HEK293T (cell line): ENCODE results near the gene SPPL2C.
A peak's percentile ranks its signal among the peaks of the same experiment; 100 is the strongest.

Source experiments
- CTCF ChIA-PET: fragments of 350-600 bp; formaldehyde crosslinking; extraction: SDS; loops from one replicate; lab custom pipeline; 2021; ENCODE audit warnings: antibody characterized with exemption, inconsistent platforms; lab: Yijun Ruan, JAX
- POLR2A ChIA-PET: fragments of 350-600 bp; formaldehyde crosslinking; extraction: SDS; loops from one replicate; lab custom pipeline; 2020; ENCODE audit warnings: antibody characterized with exemption, inconsistent platforms; lab: Yijun Ruan, JAX
- DNase-seq: peaks from one replicate; pipeline ENCODE4 v3.0.0; 2012; ENCODE audit warnings: mixed read lengths; ENCODE audit errors: extremely low spot score
- ARNT ChIP-seq: fragments of 450-650 bp; IDR thresholded peaks from 2 replicates; pipeline ENCODE4 v1.6.1; 2017; ENCODE audit warnings: mild to moderate bottlenecking
- BHLHE40 ChIP-seq: fragments of 450-650 bp; IDR thresholded peaks from 2 replicates; pipeline ENCODE4 v1.6.1; 2016; ENCODE audit warnings: mild to moderate bottlenecking, moderate library complexity, borderline replicate concordance
- CTBP1 ChIP-seq: fragments of 450-650 bp; IDR thresholded peaks from 2 replicates; pipeline ENCODE4 v1.6.1; 2016; ENCODE audit warnings: borderline replicate concordance
- ELF4 ChIP-seq: fragments of 450-650 bp; IDR thresholded peaks from 2 replicates; pipeline ENCODE4 v1.6.1; 2017; ENCODE audit warnings: antibody characterized with exemption
- FOXA1 ChIP-seq: fragments of 450-650 bp; IDR thresholded peaks from 2 replicates; pipeline ENCODE4 v1.6.1; 2016; ENCODE audit warnings: mild to moderate bottlenecking
- FOXK2 ChIP-seq: fragments of 450-650 bp; IDR thresholded peaks from 2 replicates; pipeline ENCODE4 v1.6.1; 2016; ENCODE audit warnings: mild to moderate bottlenecking
- FOXM1 ChIP-seq: fragments of 450-650 bp; IDR thresholded peaks from 2 replicates; pipeline ENCODE4 v1.6.1; 2017; ENCODE audit warnings: mild to moderate bottlenecking, borderline replicate concordance
- HDGF ChIP-seq: fragments of 450-650 bp; IDR thresholded peaks from 2 replicates; pipeline ENCODE4 v1.6.1; 2017; ENCODE audit warnings: antibody characterized with exemption, borderline replicate concordance
- L3MBTL2 ChIP-seq: fragments of 450-650 bp; conservative IDR thresholded peaks from 2 replicates; pipeline ENCODE4 v1.6.1; 2016; ENCODE audit warnings: mild to moderate bottlenecking
- LEF1 ChIP-seq: fragments of 450-650 bp; IDR thresholded peaks from 2 replicates; pipeline ENCODE4 v1.6.1; 2017; ENCODE audit warnings: mild to moderate bottlenecking, borderline replicate concordance
- NFRKB ChIP-seq: fragments of 450-650 bp; IDR thresholded peaks from 2 replicates; pipeline ENCODE4 v1.6.1; 2016; ENCODE audit warnings: mild to moderate bottlenecking, moderate library complexity
- SP1 ChIP-seq: fragments of 450-650 bp; IDR thresholded peaks from 2 replicates; pipeline ENCODE4 v1.6.1; 2017
- SUZ12 ChIP-seq: fragments of 450-650 bp; IDR thresholded peaks from 2 replicates; pipeline ENCODE4 v1.6.1; 2016; ENCODE audit warnings: mild to moderate bottlenecking
- TARDBP ChIP-seq: fragments of 450-650 bp; IDR thresholded peaks from 2 replicates; pipeline ENCODE4 v1.6.1; 2016
- ZNF384 ChIP-seq: fragments of 450-650 bp; IDR thresholded peaks from 2 replicates; pipeline ENCODE4 v1.6.1; 2016
- TF ChIP-seq, protein P1 (sequence below): fragments of 450-650 bp; IDR thresholded peaks from 2 replicates; pipeline ENCODE4 v1.6.1; 2016

Gene SPPL2C

DNA sequence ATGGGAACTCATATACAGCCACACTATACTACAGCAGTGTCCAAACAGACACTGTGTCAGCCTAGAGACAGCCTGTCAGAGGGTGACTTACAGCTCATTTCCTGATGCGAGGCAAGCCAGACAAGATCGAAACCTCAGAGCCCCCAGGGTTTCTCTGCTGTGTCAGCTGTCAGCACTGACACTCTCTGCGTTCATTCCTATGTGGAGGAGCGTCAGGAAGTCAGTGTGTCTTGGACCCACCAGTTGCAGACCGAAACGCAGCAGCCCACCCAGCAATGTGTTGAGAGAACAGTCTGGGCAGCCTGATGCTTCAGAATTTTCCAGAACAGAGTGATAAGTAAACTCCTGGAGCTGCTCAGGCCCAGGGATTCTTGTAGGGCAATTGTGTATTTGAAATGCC, 29.0 kb downstream of the SPPL2C start:
- no peak for DNase-seq
- TF ChIP-seq ARNT (no peak), L3MBTL2 (no peak), NFRKB (no peak), LEF1 (no peak), CTBP1 (no peak)
- TF ChIP-seq, protein P1, sequence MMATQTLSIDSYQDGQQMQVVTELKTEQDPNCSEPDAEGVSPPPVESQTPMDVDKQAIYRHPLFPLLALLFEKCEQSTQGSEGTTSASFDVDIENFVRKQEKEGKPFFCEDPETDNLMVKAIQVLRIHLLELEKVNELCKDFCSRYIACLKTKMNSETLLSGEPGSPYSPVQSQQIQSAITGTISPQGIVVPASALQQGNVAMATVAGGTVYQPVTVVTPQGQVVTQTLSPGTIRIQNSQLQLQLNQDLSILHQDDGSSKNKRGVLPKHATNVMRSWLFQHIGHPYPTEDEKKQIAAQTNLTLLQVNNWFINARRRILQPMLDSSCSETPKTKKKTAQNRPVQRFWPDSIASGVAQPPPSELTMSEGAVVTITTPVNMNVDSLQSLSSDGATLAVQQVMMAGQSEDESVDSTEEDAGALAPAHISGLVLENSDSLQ: peak; percentile 33; the same call in 1 of the 2 replicates
- ChIA-PET POLR2A (interaction anchor here (1.3 kb wide), 1 partner anchor 20 kb away, joined by 4 read pairs; no protein-coding TSS in a partner anchor), CTCF (no interaction called here)

DNA sequence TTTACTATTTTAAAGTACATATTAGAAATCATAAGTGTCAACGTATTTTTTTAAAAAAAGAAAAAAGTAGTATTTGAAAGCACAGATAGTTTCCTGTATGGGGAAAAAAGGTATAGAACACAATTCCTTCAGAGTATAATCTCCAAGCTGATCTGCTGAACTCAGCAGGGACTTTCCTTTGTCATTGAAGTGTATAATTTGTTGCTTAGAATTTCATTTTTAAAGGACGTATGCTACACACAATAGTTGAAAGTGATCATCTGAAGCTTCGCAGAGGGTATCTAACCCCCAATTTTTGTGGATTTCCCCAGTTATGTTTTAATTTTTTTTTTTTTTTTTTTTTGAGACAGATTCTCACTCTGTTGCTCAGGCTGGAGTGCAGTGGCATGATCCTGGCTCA, 29.5 kb downstream of the SPPL2C start:
- no peak for DNase-seq
- TF ChIP-seq HDGF (no peak), BHLHE40 (no peak), NFRKB (no peak), SUZ12 (no peak), L3MBTL2 (no peak), FOXM1 (no peak), ZNF384 (no peak), TARDBP (no peak), CTBP1 (no peak), ARNT (no peak), FOXK2 (no peak), ELF4 (no peak), SP1 (no peak), LEF1 (no peak), FOXA1 (no peak)
- TF ChIP-seq, protein P1: no peak
- CTCF ChIA-PET: no interaction called here
- POLR2A ChIA-PET: interaction anchor here (1.3 kb wide), 1 partner anchor 19 kb away, joined by 4 read pairs; no protein-coding TSS in a partner anchor

DNA sequence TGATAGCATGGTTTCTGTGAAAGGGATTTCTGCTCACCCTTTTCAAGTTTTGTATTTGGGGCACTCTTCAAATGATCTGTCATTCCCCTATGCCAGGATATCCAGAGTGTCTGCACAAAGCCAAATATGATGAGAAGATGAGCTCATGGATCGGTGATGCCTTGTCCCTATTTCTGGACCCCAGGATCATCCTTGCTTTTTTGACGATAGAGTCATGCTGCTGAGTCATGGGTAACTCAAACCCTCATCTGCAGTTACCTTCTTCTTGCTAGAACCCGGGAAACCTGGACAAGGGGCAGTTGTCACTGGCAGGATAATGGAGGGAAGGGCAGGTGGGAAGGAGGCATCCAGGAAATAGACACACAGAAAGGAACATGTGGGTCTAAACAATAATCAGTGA, 31.9 kb downstream of the SPPL2C start:
- TF ChIP-seq HDGF: no peak
- no peak for TF ChIP-seq ZNF384
- no peak for TF ChIP-seq BHLHE40
- TF ChIP-seq ARNT: no peak
- no peak for TF ChIP-seq SP1
- no peak for TF ChIP-seq CTBP1
- no peak for TF ChIP-seq SUZ12
- no peak for TF ChIP-seq FOXA1
- no peak for TF ChIP-seq TARDBP
- TF ChIP-seq L3MBTL2: no peak
- TF ChIP-seq LEF1: no peak
- TF ChIP-seq NFRKB: no peak
- no peak for TF ChIP-seq FOXM1
- no peak for TF ChIP-seq FOXK2
- TF ChIP-seq, protein P1: no peak
- TF ChIP-seq ELF4: no peak
- ChIA-PET CTCF (no interaction called here), POLR2A (no interaction called here)
- no peak for DNase-seq

DNA sequence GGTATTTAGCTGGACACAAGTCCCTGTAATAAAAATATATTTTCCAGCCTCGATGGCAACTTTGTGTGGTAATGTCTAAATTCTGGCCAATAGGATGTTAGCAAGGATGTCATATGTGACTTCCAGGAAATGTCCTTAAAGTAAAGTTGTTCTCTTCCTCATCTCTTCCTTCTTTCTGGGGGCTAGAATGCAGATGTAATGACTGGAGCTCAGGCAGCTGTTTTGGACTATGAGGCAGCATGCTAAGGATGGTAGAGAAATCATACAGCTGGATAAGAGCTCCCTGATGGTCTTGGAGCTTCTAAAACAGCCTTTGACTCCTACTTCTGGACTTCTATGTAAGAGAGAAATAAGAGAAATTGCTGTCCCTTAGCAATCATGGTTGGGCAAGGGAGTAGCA, 32.8 kb downstream of the SPPL2C start:
- ChIA-PET POLR2A (no interaction called here), CTCF (interaction anchor here (0.8 kb wide), 1 partner anchor 16 kb away, joined by 5 read pairs; no protein-coding TSS in a partner anchor)
- TF ChIP-seq NFRKB (no peak), ARNT (no peak), HDGF (no peak), FOXA1 (no peak), ELF4 (no peak), TARDBP (no peak), FOXK2 (no peak), L3MBTL2 (no peak), BHLHE40 (no peak)
- no peak for DNase-seq

DNA sequence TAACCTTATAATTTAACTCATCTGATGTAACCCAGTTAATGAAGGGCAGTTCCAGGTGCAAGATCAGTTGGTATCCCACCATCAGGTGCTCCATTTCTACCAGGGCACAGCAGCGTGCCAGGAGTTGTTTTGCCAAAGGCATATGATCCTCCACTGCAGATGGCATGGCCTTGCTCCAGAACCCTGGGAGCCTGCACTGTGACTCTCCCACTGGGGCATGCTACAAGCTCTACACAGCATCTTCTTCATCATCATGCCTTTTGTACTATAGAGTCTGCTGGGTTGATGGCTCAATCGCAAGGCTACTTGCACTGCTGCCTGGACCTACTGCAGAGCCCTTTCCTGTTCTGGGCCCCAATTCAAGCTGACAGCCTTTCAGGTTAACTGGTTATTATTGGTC, 38.4 kb downstream of the SPPL2C start:
- DNase-seq: no peak
- ChIA-PET POLR2A (no interaction called here), CTCF (no interaction called here)
- no peak for TF ChIP-seq FOXK2
- no peak for TF ChIP-seq ZNF384
- TF ChIP-seq ARNT: no peak
- no peak for TF ChIP-seq FOXA1

DNA sequence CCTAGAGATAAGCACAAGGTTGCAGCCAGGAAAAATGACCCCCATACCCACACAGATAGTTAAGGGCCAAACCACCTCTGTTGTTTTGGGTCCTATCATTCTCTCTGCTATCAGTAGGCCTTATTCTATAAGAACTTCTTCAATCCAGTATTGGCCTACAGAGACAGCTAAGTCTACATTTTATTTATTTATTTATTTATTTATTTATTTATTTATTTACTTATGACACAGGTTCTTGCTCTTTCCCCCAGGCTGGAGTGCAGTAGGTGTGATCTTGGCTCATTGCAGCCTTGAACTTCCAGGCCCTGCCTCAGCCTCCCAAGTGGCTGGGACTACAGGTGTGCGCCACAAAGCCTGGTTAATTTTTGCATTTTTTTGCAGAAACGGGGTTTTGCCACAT, 42.2 kb downstream of the SPPL2C start:
- ChIA-PET CTCF (interaction anchor here (0.7 kb wide), 1 partner anchor 14 kb away, joined by 4 read pairs; no protein-coding TSS in a partner anchor), POLR2A (no interaction called here)
- no peak for TF ChIP-seq CTBP1
- TF ChIP-seq SP1: no peak
- TF ChIP-seq FOXM1: no peak
- no peak for TF ChIP-seq TARDBP
- no peak for TF ChIP-seq LEF1
- no peak for TF ChIP-seq FOXK2
- TF ChIP-seq L3MBTL2: no peak
- no peak for TF ChIP-seq FOXA1
- TF ChIP-seq HDGF: no peak
- no peak for DNase-seq

DNA sequence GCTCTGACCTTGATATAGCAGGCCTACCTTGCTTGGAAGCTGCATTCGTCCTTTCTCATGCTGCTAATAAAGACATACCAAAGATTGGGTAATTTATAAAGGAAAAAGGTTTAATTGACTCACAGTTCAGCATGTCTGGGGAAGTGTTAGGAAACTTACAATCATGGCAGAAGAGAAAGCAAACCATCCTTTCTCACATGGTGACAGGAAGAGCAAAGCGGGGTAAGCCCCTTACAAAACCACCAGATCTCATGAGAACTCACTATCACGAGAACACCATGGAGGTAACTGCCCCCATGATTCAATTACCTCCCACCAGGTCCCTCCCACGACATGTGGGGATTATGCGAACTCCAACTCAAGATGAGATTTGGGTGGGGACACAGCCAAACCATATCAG, 43.7 kb downstream of the SPPL2C start:
- CTCF ChIA-PET: no interaction called here
- no peak for TF ChIP-seq ARNT
- POLR2A ChIA-PET: no interaction called here
- DNase-seq: no peak
